SW480 (cell line): ENCODE measurements around the gene ABLIM2.
"Not testable (repeated sequence)": the region's sequence is repeated elsewhere in the genome, so short reads cannot be mapped to it uniquely, and the experiment has no call there.

Source experiments
- DNase-seq: peaks from one replicate; pipeline ENCODE4 v3.0.0-alpha.2; 2016; ENCODE audit warnings: low spot score

The ABLIM2 gene

DNA sequence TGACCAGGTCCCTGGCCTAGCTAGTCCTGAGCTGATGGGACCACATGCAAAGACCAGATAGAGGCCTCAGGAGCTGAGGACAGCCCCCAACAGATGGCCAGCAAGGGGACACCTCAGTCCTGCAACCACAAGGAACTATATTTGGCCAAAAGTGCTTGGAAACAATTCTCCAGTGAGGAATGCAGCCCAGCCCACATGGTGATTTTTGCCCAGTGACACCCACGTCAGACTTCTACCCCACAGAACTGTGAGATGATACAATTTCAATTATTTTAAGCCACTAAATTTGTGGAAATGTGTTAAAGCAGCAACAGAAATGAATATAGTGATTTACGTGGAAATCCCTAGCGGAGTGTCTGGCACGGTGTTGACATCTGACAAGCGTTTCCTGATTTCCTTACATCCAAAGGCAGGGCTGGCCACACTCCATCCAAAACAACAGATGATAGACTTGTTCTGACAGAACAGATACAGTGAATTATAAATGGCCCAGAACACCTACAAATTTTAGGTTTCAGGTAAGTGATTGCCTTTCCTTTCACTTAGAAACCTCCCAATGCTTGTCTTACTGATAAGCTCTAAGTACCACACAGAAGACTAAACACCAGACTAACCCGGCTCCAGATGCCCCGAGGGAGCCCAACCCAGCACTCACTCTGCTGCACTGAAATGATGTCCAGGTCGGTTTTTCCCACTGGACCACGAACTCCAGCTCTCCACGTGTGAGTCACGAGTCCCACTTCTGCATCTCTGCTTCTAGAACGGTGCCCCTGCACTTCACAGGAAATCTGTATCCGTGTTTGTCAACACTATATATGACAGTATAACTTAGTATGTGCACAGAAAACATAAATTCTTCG, 224.7 kb downstream of the ABLIM2 start:
- DNase-seq: no peak

- no peak for DNase-seq
These were observed 226.3 kb downstream of the ABLIM2 start for GRCh38 chr4:7932287-7932686.

GRCh38 chr4:7929118-7929951, 229.3 kb downstream of the ABLIM2 start:
- peak; percentile 56 for DNase-seq

- DNase-seq: no peak
These were observed 229.9 kb downstream of the ABLIM2 start for GRCh38 chr4:7928711-7929110.

DNA sequence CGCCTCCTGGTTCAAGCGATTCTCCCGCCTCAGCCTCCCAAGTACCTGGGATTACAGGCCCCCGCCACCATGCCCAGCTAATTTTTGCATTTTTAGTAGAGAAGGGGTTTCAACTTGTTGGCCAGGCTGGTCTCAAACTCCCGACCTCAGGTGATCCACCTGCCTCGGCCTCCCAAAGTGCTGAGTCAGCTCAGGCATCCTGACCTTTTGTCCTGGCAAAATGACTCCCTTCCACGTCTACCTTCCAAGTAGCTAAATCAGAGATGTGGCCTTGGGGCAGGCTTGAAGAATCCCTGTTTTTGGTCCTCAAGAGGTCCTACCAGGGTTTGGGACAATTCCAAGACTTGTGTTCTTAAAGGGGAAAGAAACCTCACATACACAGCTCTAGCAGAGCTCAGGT, 231.8 kb downstream of the ABLIM2 start:
- DNase-seq: no peak

GRCh38 chr4:7924570-7924969, 234.0 kb downstream of the ABLIM2 start:
- DNase-seq: no peak

DNA sequence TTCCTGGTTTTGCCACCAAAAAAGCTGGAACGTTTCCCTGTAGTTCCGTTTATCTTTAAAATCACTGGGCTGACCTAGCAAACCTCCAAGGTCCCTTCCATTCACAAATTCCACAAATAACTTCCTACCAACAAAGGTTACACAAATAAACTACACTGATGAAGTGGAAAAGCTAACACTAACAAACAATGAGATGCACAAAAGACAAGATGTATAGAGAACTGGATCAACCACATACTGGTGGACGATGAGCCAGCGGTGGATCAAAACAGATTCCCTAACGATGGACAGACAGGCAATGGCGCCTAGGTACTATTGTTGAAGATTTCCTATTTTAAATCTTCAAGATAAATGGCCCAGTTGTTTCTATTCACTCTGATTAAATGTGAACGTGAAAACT, 234.4 kb downstream of the ABLIM2 start:
- no peak for DNase-seq

DNA sequence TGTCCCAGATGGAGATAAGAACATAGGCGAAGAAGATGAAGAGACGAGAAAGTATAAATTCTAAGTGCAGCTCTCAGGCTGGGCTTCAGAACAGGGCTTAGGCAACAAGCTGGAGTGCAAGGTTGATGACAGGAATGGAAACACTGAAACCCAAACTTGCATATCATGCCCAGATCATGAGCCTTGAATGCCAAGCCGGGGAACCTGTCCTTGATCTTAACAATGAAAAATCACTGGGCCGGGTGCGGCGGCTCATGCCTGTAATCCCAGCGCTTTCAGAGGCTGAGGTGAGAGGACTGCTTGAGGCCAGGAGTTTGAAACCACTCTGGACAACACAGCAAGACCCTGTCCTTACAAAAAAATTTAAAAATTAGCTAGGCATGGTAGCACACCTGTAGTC, 236.1 kb downstream of the ABLIM2 start:
- no peak for DNase-seq

- DNase-seq: no peak
These were observed 239.6 kb downstream of the ABLIM2 start for GRCh38 chr4:7918981-7919380.

DNA sequence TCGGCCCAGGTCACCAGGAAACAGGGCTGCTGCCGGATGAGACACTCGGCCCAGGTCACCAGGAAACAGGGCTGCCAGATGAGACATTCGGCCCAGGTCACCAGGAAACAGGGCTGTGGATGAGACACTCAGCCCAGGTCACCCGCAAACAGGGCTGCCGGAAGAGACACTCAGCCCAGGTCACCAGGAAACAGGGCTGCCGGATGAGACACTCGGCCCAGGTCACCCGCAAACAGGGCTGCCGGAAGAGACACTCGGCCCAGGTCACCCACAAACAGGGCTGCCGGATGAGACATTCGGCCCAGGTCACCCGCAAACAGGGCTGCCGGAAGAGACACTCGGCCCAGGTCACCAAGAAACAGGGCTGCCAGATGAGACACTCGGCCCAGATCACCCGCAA, 240.4 kb downstream of the ABLIM2 start:
- DNase-seq: not testable (repeated sequence)

GRCh38 chr4:7917669-7918068, 240.9 kb downstream of the ABLIM2 start:
- no peak for DNase-seq

- no peak for DNase-seq
These were observed 242.8 kb downstream of the ABLIM2 start for GRCh38 chr4:7915875-7916242.
